Measurements from ENCODE around the gene KRT84.

KRT84 gene

GRCh38 chr12:52338241-52338960 is 47.1 kb downstream of the KRT84 start:
- no peak for DNase-seq

- DNase-seq, result no peak
Measured at GRCh38 chr12:52337054-52337453, 48.4 kb downstream of the KRT84 start.

GRCh38 chr12:52336641-52337040 is 48.8 kb downstream of the KRT84 start:
- no peak for DNase-seq

GRCh38 chr12:52335598-52336262 is 49.7 kb downstream of the KRT84 start:
- DNase-seq, result no peak

GRCh38 chr12:52334185-52334584 is 51.3 kb downstream of the KRT84 start:
- no peak for DNase-seq

DNA sequence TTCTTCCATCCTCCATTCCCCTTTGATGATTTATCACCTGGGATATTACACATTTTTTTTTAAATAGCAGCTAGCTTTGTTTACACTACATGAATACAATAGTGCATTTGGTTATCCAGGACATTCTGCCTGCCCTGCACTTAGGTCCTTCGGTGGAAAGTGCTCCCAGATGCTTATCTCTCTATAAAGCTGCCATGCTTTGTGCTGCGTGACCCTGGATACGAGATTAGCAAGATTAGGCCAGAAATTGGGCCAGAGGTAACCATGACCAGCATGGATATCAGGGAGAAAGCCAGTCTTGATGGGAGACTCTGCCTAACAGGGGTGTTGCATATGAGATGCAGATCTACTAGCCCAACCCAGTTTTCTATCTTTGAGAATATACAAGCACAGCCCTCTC is 52.1 kb downstream of the KRT84 start:
- no peak for DNase-seq

DNA sequence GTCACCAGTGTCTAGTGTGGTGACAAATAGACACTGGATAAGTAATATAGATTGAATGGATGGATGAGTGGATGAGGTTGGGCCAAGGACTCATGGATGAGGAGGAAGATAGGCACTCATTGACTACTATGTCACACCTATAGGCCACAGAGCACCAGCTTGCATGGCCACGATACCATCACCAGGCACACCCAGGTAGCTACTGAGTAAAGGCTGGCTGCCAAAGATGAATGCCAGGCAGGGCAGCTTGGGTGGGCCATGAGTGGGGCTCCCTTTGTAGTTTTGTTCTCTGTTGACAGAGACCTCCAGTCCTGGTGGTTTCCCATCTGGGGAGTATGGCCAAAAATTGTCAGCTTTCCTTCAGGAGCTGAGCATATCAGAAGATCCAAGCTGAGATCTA is 53.1 kb downstream of the KRT84 start:
- no peak for DNase-seq

DNA sequence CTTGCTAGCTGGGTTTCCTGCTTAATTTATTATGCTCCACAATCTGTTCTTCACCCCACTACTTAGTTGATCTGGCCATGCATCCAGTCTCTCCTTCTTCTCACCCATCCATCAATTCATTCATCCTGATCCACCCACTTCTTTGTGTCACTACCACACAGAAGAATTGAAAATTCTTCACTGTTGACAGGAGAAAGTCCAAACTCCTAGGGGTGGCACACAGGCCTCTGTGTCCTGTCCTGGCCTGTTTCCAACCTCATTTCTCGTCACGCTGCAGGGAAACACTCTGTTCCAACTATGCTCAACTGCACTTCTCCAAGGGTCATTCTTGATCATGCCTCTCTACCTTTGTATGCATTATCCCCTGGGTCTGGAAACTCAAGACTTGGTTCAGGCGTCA is 53.6 kb downstream of the KRT84 start:
- no peak for DNase-seq

DNA sequence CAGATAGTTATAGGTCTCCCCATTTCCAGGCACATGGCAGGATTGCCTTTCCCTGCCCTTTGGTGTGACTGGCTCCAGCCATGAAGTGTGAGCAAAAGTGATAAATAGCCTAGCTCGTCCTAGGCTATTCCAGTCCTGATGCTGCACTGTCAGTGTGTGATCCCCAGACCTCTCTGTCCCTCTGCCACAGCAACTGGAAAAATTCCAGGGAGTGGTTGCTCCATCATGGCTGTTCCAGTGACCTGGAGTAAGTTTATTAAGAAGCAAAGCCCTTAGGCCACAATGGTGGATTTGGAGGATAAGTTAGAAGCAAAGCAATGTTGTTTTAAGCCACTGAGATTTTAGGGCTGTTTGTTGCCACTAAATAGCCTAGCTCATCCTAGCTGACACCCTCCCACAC is 54.4 kb downstream of the KRT84 start:
- no peak for DNase-seq

DNA sequence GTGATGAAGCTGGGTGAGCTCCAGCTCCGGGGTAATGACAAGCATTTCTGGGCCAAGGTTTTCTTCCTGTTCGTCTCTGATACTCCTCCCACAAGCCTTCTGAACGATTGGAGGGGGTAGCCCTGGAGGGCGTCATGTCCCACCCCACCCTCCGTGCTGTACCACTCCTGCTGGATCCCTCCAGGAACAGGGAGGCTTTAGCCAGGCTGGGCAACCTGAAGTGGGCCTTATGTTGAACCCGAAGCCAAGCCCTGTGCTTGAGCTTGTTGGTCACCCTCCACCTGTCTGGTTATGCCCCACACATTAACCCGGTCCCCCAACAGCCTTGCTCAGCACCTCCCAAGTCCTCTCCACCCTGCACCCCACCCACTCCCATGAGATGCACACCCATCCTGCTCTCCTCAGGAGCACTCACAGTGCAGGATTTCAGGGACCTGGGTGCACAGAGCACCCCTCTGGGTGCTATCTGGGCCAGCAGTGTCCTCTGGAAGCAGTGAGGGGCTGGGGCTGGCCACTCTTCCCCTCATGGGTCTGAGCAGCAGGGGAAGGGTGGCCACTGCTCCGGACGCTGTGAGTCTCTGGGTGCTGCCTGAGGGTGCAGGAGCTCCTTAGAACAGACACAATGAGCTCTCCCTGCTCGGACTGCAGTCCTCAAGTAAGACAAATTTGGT is 57.5 kb downstream of the KRT84 start:
- no peak for DNase-seq
